Keratinocyte (primary cell): Measurements from ENCODE around the gene CCDC127.

Source experiments
- CTCF ChIP-seq, 3 experiments: IDR thresholded peaks in 1 of 3; conservative IDR thresholded peaks in 1 of 3; optimal IDR thresholded peaks in 1 of 3; 2 replicates in 2 of 3; 3 replicates in 1 of 3; pipeline versions ENCODE3 to v1.5.1; 2011; ENCODE audit warnings: low read length in 3 of 3, mild to moderate bottlenecking in 3 of 3, moderate library complexity in 2 of 3, control low read depth in 1 of 3, inconsistent platforms in 1 of 3; ENCODE audit not compliant: insufficient read depth in 2 of 3; ENCODE audit errors: extremely low read depth in 1 of 3
- EZH2 ChIP-seq: IDR thresholded peaks from one replicate; pipeline ENCODE4 v1.6.1; 2012; ENCODE audit warnings: inconsistent platforms, mild to moderate bottlenecking, low read length, moderate library complexity

GRCh38 chr5:219460-219863 lies 1.5 kb upstream of the CCDC127 start:
- TF ChIP-seq CTCF (optimal IDR thresholded peaks at IDR 0.05 in 1 of 3, IDR thresholded peaks at IDR 0.05 in 1 of 3, conservative IDR thresholded peaks at IDR 0.05 in 1 of 3; ENCODE audit: extremely low read depth in 1 of 3, insufficient read depth in 2 of 3, low read length in 3 of 3): no peak
- no peak for TF ChIP-seq EZH2
